HepG2 (cell line): ENCODE data around the gene FITM2. TPM values are rescaled to one million over a fixed set of nuclear protein-coding genes. Genes with fewer than 3 reads are reported as not detected.

Experiments used
- CHD4 ChIP-seq: fragments of 200-600 bp; sonication (generic); IDR thresholded peaks from 2 replicates; pipeline ENCODE4 v1.7.0; 2017; ENCODE audit warnings: mild to moderate bottlenecking, low read length, borderline replicate concordance
- ERF ChIP-seq: IDR thresholded peaks from 2 replicates; pipeline ENCODE4 v1.6.1; 2018; ENCODE audit warnings: missing biosample characterization, missing genetic modification reagents
- HNRNPLL ChIP-seq: fragments of 200-400 bp; formaldehyde crosslinking; IDR thresholded peaks from 2 replicates; pipeline ENCODE4 v1.6.1; 2017; ENCODE audit warnings: mild to moderate bottlenecking, low read depth, low read length; ENCODE audit not compliant: poor library complexity, severe bottlenecking
- KLF16 ChIP-seq, 2 experiments: sonication (generic) in 1 of 2; formaldehyde crosslinking in 1 of 2; IDR thresholded peaks; 2 replicates each; pipeline versions ENCODE4 v1.6.1 to v1.8.0; 2016 to 2023; ENCODE audit warnings: missing genetic modification reagents in 2 of 2, missing compliant biosample characterization in 1 of 2
- MAFK ChIP-seq, 2 experiments: IDR thresholded peaks in 1 of 2; conservative IDR thresholded peaks in 1 of 2; 2 replicates each; pipeline ENCODE4 v1.6.1; 2011; ENCODE audit warnings: improper control_type of control experiment in 2 of 2, low read length in 2 of 2
- MBD4 ChIP-seq: IDR thresholded peaks from 2 replicates; pipeline ENCODE4 v1.6.1; 2012; ENCODE audit warnings: low read length, inconsistent platforms, borderline replicate concordance
- SMARCE1 ChIP-seq: fragments of 450-650 bp; IDR thresholded peaks from 2 replicates; pipeline ENCODE4 v1.6.1; 2017; ENCODE audit warnings: borderline replicate concordance
- TARDBP ChIP-seq: sonication (generic); formaldehyde crosslinking; IDR thresholded peaks from 2 replicates; pipeline ENCODE4 v1.8.0; 2022; ENCODE audit warnings: mild to moderate bottlenecking, missing genetic modification reagents
- TGIF2 ChIP-seq: IDR thresholded peaks from 2 replicates; pipeline ENCODE4 v1.6.1; 2016; ENCODE audit warnings: control low read depth, missing compliant biosample characterization
- TOE1 ChIP-seq: sonication (generic); formaldehyde crosslinking; IDR thresholded peaks from 2 replicates; pipeline ENCODE4 v1.4.0; 2020; ENCODE audit warnings: mild to moderate bottlenecking, missing genetic modification reagents
- ZFAT ChIP-seq: sonication (generic); formaldehyde crosslinking; conservative IDR thresholded peaks from 2 replicates; pipeline ENCODE4 v1.8.1; 2023; ENCODE audit warnings: missing genetic modification reagents, inconsistent platforms
- ZNF10 ChIP-seq: sonication (generic); formaldehyde crosslinking; IDR thresholded peaks from 2 replicates; pipeline ENCODE4 v1.4.0; 2020; ENCODE audit warnings: mild to moderate bottlenecking, low read depth, missing genetic modification reagents, borderline replicate concordance
- ZNF431 ChIP-seq: sonication (generic); formaldehyde crosslinking; IDR thresholded peaks from 2 replicates; pipeline ENCODE4 v1.9.0; 2022; ENCODE audit warnings: missing genetic modification reagents, low read depth, mild to moderate bottlenecking, borderline replicate concordance
- ZNF484 ChIP-seq: sonication (generic); formaldehyde crosslinking; IDR thresholded peaks from 2 replicates; pipeline ENCODE4 v1.5.1; 2020; ENCODE audit warnings: mild to moderate bottlenecking, low read depth, missing genetic modification reagents, borderline replicate concordance
- ZNF569 ChIP-seq: sonication (generic); formaldehyde crosslinking; IDR thresholded peaks from 2 replicates; pipeline ENCODE4 v1.5.0; 2020; ENCODE audit warnings: mild to moderate bottlenecking, missing genetic modification reagents, moderate library complexity, borderline replicate concordance
- ZNF7 ChIP-seq: IDR thresholded peaks from 2 replicates; pipeline ENCODE4 v1.6.1; 2016; ENCODE audit warnings: missing biosample characterization, missing genetic modification reagents
- ZNF761 ChIP-seq: sonication (generic); formaldehyde crosslinking; conservative IDR thresholded peaks from 2 replicates; pipeline ENCODE4 v1.4.0; 2020; ENCODE audit warnings: mild to moderate bottlenecking, missing genetic modification reagents
- ZNF788 ChIP-seq: sonication (generic); formaldehyde crosslinking; IDR thresholded peaks from 2 replicates; pipeline ENCODE4 v1.5.0; 2020; ENCODE audit warnings: mild to moderate bottlenecking, missing genetic modification reagents, borderline replicate concordance
- polyA plus RNA-seq, 8 experiments: library from polyadenylated mRNA; depleted of rRNA in 3 of 8; stranded (reverse) in 7 of 8; unstranded in 1 of 8; fragments of >200 nt; fragmentation: Illumina TruSeq in 4 of 8; extraction: Trizol in 4 of 8; gene quantifications; 2 replicates each; pipeline versions ENCODE4 v1.2.1 to v1.2.3, GENCODE V29; 2011 to 2016; ENCODE audit warnings: low read depth in 4 of 8, missing spikeins in 1 of 8, mixed read lengths in 1 of 8; ENCODE audit not compliant: insufficient read depth in 1 of 8
- total RNA-seq, 5 experiments: library from RNA; depleted of rRNA; stranded (reverse); fragments of >200 nt; fragmentation: Illumina TruSeq; extraction: Trizol; gene quantifications; 2 replicates each; pipeline ENCODE4 v1.2.3, GENCODE V29; 2016; ENCODE audit warnings: low read depth in 1 of 5
- TF ChIP-seq, protein P1 (sequence below): sonication (generic); formaldehyde crosslinking; IDR thresholded peaks from 2 replicates; pipeline ENCODE4 v1.4.0; 2020; ENCODE audit warnings: missing genetic modification reagents, borderline replicate concordance
- TF ChIP-seq, protein P2 (sequence below): sonication (generic); formaldehyde crosslinking; IDR thresholded peaks from 2 replicates; pipeline ENCODE4; 2020; ENCODE audit warnings: missing genetic modification reagents, mild to moderate bottlenecking, borderline replicate concordance
- TF ChIP-seq, protein P3 (sequence below): sonication (generic); formaldehyde crosslinking; IDR thresholded peaks from 2 replicates; pipeline ENCODE4 v1.4.0; 2020; ENCODE audit warnings: missing genetic modification reagents

The FITM2 gene
- total and polyA plus RNA-seq, 2 of the 13 experiments (the other 11 are each of a cell fraction or from before 2014, with no cell fraction given) = 9.6 to 24.5 TPM

DNA sequence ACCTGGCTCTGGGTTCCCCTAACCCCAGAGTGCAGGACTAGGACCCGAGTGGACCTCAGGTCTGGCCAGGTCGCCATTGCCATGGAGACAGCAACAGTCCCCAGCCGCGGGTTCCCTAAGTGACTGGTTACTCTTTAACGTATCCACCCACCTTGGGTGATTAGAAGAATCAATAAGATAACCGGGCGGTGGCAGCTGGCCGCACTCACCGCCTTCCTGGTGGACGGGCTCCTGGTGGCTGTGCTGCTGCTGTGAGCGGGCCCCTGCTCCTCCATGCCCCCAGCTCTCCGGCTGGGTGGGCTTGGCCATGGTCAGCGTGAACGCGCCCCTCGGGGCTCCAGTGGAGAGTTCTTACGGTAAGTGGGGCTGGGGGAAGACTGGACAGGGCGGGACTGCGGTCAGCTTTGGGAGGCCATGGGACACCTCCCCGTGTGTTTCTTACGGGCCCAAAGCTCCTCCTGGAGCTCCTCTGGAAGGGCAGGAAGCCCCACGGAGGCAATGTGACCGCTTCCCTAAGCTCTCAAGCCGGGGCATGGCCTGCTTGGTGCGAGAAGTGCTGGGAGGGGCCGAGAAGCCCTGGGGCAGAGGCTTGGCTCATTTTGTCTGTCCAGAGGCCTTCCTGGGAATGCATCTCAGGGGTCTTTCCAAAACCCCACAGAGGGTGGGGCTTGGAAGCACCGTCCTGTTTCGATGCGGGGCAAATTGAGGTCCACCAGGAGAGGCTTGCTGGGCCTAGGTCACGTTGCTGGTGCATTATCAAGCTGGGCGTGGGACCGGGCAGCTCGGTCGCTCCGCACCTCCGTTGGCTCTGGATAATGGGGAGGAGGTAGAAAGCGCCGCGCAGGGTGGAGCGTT is 44.7 kb upstream of the FITM2 start, which contains the start of gene HNF4A (continued):
- TF ChIP-seq TOE1 (CRISPR knock-in tag) = no peak; the same call in 1 of the 2 replicates
- peak in 1 of 2 experiments; percentile 93; a peak in 2 of 4 replicates for TF ChIP-seq KLF16 (CRISPR knock-in tag; IDR thresholded peaks at IDR 0.05)
- TF ChIP-seq, protein P1, sequence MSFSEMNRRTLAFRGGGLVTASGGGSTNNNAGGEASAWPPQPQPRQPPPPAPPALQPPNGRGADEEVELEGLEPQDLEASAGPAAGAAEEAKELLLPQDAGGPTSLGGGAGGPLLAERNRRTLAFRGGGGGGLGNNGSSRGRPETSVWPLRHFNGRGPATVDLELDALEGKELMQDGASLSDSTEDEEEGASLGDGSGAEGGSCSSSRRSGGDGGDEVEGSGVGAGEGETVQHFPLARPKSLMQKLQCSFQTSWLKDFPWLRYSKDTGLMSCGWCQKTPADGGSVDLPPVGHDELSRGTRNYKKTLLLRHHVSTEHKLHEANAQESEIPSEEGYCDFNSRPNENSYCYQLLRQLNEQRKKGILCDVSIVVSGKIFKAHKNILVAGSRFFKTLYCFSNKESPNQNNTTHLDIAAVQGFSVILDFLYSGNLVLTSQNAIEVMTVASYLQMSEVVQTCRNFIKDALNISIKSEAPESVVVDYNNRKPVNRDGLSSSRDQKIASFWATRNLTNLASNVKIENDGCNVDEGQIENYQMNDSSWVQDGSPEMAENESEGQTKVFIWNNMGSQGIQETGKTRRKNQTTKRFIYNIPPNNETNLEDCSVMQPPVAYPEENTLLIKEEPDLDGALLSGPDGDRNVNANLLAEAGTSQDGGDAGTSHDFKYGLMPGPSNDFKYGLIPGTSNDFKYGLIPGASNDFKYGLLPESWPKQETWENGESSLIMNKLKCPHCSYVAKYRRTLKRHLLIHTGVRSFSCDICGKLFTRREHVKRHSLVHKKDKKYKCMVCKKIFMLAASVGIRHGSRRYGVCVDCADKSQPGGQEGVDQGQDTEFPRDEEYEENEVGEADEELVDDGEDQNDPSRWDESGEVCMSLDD (CRISPR knock-in tag) = peak; percentile 84
- no peak for TF ChIP-seq CHD4
- peak; percentile 82; the same call in 1 of the 2 replicates for TF ChIP-seq ERF (CRISPR knock-in tag)
- TF ChIP-seq ZNF10 (CRISPR knock-in tag) = no peak
- TF ChIP-seq TGIF2 (CRISPR knock-in tag) = peak; percentile 96
- TF ChIP-seq SMARCE1 = no peak
- TF ChIP-seq ZNF761 (CRISPR knock-in tag) = peak; percentile 95; the same call in 1 of the 2 replicates
- TF ChIP-seq ZNF569 = peak; percentile 94; the same call in 1 of the 2 replicates
- TF ChIP-seq, protein P2, sequence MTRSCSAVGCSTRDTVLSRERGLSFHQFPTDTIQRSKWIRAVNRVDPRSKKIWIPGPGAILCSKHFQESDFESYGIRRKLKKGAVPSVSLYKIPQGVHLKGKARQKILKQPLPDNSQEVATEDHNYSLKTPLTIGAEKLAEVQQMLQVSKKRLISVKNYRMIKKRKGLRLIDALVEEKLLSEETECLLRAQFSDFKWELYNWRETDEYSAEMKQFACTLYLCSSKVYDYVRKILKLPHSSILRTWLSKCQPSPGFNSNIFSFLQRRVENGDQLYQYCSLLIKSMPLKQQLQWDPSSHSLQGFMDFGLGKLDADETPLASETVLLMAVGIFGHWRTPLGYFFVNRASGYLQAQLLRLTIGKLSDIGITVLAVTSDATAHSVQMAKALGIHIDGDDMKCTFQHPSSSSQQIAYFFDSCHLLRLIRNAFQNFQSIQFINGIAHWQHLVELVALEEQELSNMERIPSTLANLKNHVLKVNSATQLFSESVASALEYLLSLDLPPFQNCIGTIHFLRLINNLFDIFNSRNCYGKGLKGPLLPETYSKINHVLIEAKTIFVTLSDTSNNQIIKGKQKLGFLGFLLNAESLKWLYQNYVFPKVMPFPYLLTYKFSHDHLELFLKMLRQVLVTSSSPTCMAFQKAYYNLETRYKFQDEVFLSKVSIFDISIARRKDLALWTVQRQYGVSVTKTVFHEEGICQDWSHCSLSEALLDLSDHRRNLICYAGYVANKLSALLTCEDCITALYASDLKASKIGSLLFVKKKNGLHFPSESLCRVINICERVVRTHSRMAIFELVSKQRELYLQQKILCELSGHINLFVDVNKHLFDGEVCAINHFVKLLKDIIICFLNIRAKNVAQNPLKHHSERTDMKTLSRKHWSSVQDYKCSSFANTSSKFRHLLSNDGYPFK (CRISPR knock-in tag) = peak; percentile 88
- TF ChIP-seq HNRNPLL = peak; percentile 85
- peak; percentile 74 for TF ChIP-seq TARDBP (CRISPR knock-in tag)
- TF ChIP-seq, protein P3, sequence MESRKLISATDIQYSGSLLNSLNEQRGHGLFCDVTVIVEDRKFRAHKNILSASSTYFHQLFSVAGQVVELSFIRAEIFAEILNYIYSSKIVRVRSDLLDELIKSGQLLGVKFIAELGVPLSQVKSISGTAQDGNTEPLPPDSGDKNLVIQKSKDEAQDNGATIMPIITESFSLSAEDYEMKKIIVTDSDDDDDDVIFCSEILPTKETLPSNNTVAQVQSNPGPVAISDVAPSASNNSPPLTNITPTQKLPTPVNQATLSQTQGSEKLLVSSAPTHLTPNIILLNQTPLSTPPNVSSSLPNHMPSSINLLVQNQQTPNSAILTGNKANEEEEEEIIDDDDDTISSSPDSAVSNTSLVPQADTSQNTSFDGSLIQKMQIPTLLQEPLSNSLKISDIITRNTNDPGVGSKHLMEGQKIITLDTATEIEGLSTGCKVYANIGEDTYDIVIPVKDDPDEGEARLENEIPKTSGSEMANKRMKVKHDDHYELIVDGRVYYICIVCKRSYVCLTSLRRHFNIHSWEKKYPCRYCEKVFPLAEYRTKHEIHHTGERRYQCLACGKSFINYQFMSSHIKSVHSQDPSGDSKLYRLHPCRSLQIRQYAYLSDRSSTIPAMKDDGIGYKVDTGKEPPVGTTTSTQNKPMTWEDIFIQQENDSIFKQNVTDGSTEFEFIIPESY (CRISPR knock-in tag) = no peak
- no peak; the same call in 1 of the 2 replicates for TF ChIP-seq ZNF484
- TF ChIP-seq ZFAT (CRISPR knock-in tag) = peak; percentile 74; the same call in 1 of the 2 replicates
- no peak for TF ChIP-seq MAFK (conservative IDR thresholded peaks at IDR 0.05 in 1 of 2, IDR thresholded peaks at IDR 0.05 in 1 of 2; ENCODE audit: low read length in 2 of 2)
- TF ChIP-seq MBD4 = no peak
- no peak for TF ChIP-seq ZNF7 (CRISPR knock-in tag)
- TF ChIP-seq ZNF431 (CRISPR knock-in tag) = peak; percentile 64
- TF ChIP-seq ZNF788 = peak; percentile 92
